Lung (tissue), 12 donors: ENCODE data around the gene DYNLT2. TPM values are rescaled to one million over a fixed set of nuclear protein-coding genes. Genes with fewer than 3 reads are reported as not detected.
A peak's percentile ranks its signal among the peaks of the same experiment; 100 is the strongest.

Experiments used
- ATAC-seq: fragments of 200-7000 bp; cut with Tn5 transposase; one replicate; pipeline ENCODE4 v1.9.1; 2020; ENCODE audit warnings: moderate number of reproducible peaks; ENCODE audit not compliant: insufficient read depth, low FRiP score
- DNase-seq, 3 donors: peaks; one replicate each; pipeline ENCODE4 v3.0.0-alpha.2; 2013 to 2017
- H3K27ac ChIP-seq, 2 donors: one replicate each; pipeline ENCODE4 v1.5.1; 2013; ENCODE audit warnings: mild to moderate bottlenecking in 2 of 2, moderate library complexity in 2 of 2, control low read depth in 1 of 2, inconsistent platforms in 1 of 2, low read depth in 1 of 2, low read length in 1 of 2
- H3K27me3 ChIP-seq, 3 donors: one replicate each; pipeline ENCODE4 v1.5.1; 2013; ENCODE audit warnings: low read length in 2 of 3; ENCODE audit not compliant: control insufficient read depth in 3 of 3, insufficient read depth in 3 of 3
- H3K36me3 ChIP-seq, 4 donors: one replicate each; pipeline ENCODE4 v1.5.1; 2013; ENCODE audit warnings: low read length in 4 of 4, mild to moderate bottlenecking in 1 of 4, moderate library complexity in 1 of 4; ENCODE audit not compliant: control insufficient read depth in 4 of 4, insufficient read depth in 4 of 4
- H3K4me1 ChIP-seq, 5 donors: one replicate each; pipeline ENCODE4 v1.5.1; 2013; ENCODE audit warnings: low read length in 5 of 5, mild to moderate bottlenecking in 2 of 5, moderate library complexity in 1 of 5; ENCODE audit not compliant: control insufficient read depth in 5 of 5, insufficient read depth in 5 of 5
- H3K4me3 ChIP-seq: one replicate; pipeline ENCODE4 v1.5.1; 2013; ENCODE audit warnings: mild to moderate bottlenecking, control low read depth, moderate library complexity
- H3K9ac ChIP-seq, 2 donors: one replicate each; pipeline ENCODE4 v1.5.1; 2013; ENCODE audit warnings: low read length in 2 of 2, control low read depth in 1 of 2; ENCODE audit not compliant: insufficient read depth in 1 of 2
- H3K9me3 ChIP-seq, 4 donors: one replicate each; pipeline ENCODE4 v1.5.1; 2013; ENCODE audit warnings: low read length in 3 of 4, mild to moderate bottlenecking in 1 of 4, moderate library complexity in 1 of 4; ENCODE audit not compliant: control insufficient read depth in 4 of 4, insufficient read depth in 3 of 4
- WGBS, 2 donors: extraction: QIAGEN DNeasy Blood & Tissue Kit; methylation state at CpG; one replicate each; pipeline ENCODE4 v1.1.7; 2013; 5-methylcytosine and 5-hydroxymethylcytosine counted together
- polyA plus RNA-seq, 2 donors: library from polyadenylated mRNA; stranded (reverse); fragments of 200-250 nt; gene quantifications; one replicate each; pipeline ENCODE4 v1.2.1, GENCODE V29; 2013
- total RNA-seq, 2 donors: library from RNA; depleted of rRNA in 1 of 2; stranded (reverse); fragments of >200 nt in 1 of 2; gene quantifications; one replicate each; pipeline ENCODE4 v1.2.1, GENCODE V29; 2014 to 2021
- TF ChIP-seq, protein P1 (sequence below): IDR thresholded peaks from 2 replicates; pipeline ENCODE4 v1.5.1; 2012; ENCODE audit warnings: mild to moderate bottlenecking; ENCODE audit errors: control extremely low read depth, extremely low read depth
- donor health status: control.
- donor health status: control.
- donor health status: Bipolar disorder and iron deficiency.
- donor health status: healthy.
- donor health status: DM: yes; HTN: yes; CAD: no.

Gene DYNLT2
- total and polyA plus RNA-seq, 4 donors: 0.69 to 5.2 (median 2.4) TPM

- 87 to 98% methylated on average over 6 of the region's 6 CpGs for WGBS, 2 donors
- H3K9me3 ChIP-seq: no peaks in the 10 kb centered on the region
- H3K27me3 ChIP-seq: no peaks in the 10 kb centered on the region
- H3K4me3 ChIP-seq: no peak overlapping the region
- peaks cover 10 to 13% (median 12%) of the 10 kb centered on the region in 4 donors for H3K36me3 ChIP-seq
- TF ChIP-seq, protein P1, sequence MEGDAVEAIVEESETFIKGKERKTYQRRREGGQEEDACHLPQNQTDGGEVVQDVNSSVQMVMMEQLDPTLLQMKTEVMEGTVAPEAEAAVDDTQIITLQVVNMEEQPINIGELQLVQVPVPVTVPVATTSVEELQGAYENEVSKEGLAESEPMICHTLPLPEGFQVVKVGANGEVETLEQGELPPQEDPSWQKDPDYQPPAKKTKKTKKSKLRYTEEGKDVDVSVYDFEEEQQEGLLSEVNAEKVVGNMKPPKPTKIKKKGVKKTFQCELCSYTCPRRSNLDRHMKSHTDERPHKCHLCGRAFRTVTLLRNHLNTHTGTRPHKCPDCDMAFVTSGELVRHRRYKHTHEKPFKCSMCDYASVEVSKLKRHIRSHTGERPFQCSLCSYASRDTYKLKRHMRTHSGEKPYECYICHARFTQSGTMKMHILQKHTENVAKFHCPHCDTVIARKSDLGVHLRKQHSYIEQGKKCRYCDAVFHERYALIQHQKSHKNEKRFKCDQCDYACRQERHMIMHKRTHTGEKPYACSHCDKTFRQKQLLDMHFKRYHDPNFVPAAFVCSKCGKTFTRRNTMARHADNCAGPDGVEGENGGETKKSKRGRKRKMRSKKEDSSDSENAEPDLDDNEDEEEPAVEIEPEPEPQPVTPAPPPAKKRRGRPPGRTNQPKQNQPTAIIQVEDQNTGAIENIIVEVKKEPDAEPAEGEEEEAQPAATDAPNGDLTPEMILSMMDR: no peak
- H3K27ac ChIP-seq: no peak overlapping the region
- no peak overlapping the region for H3K9ac ChIP-seq
- peaks cover 3 to 20% (median 14%) of the 10 kb centered on the region in 5 donors for H3K4me1 ChIP-seq
- DNase-seq (no peak), ATAC-seq (no peak)
These were observed 3.8 kb upstream of the DYNLT2 start for GRCh38 chr6:169755162-169755561.

- ATAC-seq (no peak), DNase-seq (no peak)
- Histone ChIP-seq H3K27ac (peak overlapping the region; percentile 93 to 98), H3K9me3 (peaks cover 0 to 2% (median 0%) of the 10 kb centered on the region in 4 donors), H3K27me3 (no peaks in the 10 kb centered on the region), H3K4me1 (peaks cover 3 to 22% (median 17%) of the 10 kb centered on the region in 5 donors), H3K9ac (peak overlapping the region; percentile 85 to 99), H3K36me3 (peaks cover 0 to 6% (median 2%) of the 10 kb centered on the region in 4 donors), H3K4me3 (peak overlapping the region; percentile 75)
- WGBS, 2 donors: 10 to 11% methylated on average over 19 of the region's 19 CpGs
- TF ChIP-seq, protein P1: no peak
These were observed 777 bp upstream of the DYNLT2 start for GRCh38 chr6:169752074-169752623.

GRCh38 chr6:169746556-169746955 is 4.8 kb downstream of the DYNLT2 start:
- DNase-seq (no peak), ATAC-seq (no peak)
- Histone ChIP-seq H3K36me3 (peaks cover 0 to 1% (median 0%) of the 10 kb centered on the region in 4 donors), H3K9me3 (peaks cover 0 to 2% (median 0%) of the 10 kb centered on the region in 4 donors), H3K27me3 (no peaks in the 10 kb centered on the region), H3K4me3 (no peak overlapping the region), H3K9ac (no peak overlapping the region), H3K27ac (no peak overlapping the region), H3K4me1 (peaks cover 0 to 11% (median 6%) of the 10 kb centered on the region in 5 donors)
- TF ChIP-seq, protein P1: no peak
- WGBS, 2 donors: 96% methylated on average over 1 of the region's 1 CpG
